Sigmoid colon (tissue), 7 donors: ENCODE results near the gene KIAA1614. TPM values are rescaled to one million over a fixed set of nuclear protein-coding genes. Genes with fewer than 3 reads are reported as not detected.

Source experiments
- DNase-seq: peaks from one replicate; pipeline ENCODE4 v3.0.0-alpha.2; 2019
- H3K27ac ChIP-seq, 4 donors: fragments of 200-600 bp; sonication (generic); one replicate each; pipeline ENCODE4 v1.5.1; 2016 to 2019; ENCODE audit warnings: mild to moderate bottlenecking in 1 of 4
- H3K27me3 ChIP-seq, 3 donors: fragments of 200-600 bp; sonication (generic); one replicate each; pipeline ENCODE4 v1.5.1; 2019; ENCODE audit warnings: mild to moderate bottlenecking in 1 of 3
- H3K36me3 ChIP-seq, 4 donors: fragments of 200-600 bp; sonication (generic); one replicate each; pipeline ENCODE4 v1.5.1; 2016 to 2019
- H3K4me1 ChIP-seq, 4 donors: fragments of 200-600 bp; sonication (generic); one replicate each; pipeline ENCODE4 v1.5.1; 2017 to 2019
- H3K4me3 ChIP-seq, 4 donors: fragments of 200-600 bp; sonication (generic); one replicate each; pipeline ENCODE4 v1.5.1; 2017 to 2019; ENCODE audit warnings: mild to moderate bottlenecking in 2 of 4, moderate library complexity in 1 of 4
- H3K9me3 ChIP-seq, 4 donors: fragments of 200-600 bp in 3 of 4; sonication (generic) in 3 of 4; one replicate each; pipeline versions ENCODE4 v1.5.1 to v1.6.1; 2013 to 2019
- CTCF ChIP-seq, 4 experiments: fragments of 450-650 bp in 3 of 4; fragments of 200-600 bp in 1 of 4; IDR thresholded peaks; one replicate each; pipeline ENCODE4 v1.5.1; 2016 to 2019; ENCODE audit warnings: antibody characterized with exemption in 4 of 4, mild to moderate bottlenecking in 3 of 4, moderate library complexity in 2 of 4
- EP300 ChIP-seq, 4 donors: sonication (generic); formaldehyde crosslinking; IDR thresholded peaks; one replicate each; pipeline ENCODE4 v1.6.1; 2017; ENCODE audit warnings: antibody characterized with exemption in 4 of 4
- POLR2A ChIP-seq, 2 donors: fragments of 450-650 bp; IDR thresholded peaks; one replicate each; pipeline ENCODE4 v1.6.1; 2016; ENCODE audit warnings: antibody characterized with exemption in 2 of 2, mild to moderate bottlenecking in 2 of 2, moderate library complexity in 2 of 2
- POLR2AphosphoS5 ChIP-seq, 4 donors: sonication (generic); formaldehyde crosslinking; IDR thresholded peaks; one replicate each; pipeline ENCODE4 v1.6.1; 2017; ENCODE audit warnings: antibody characterized with exemption in 4 of 4
- WGBS, 2 donors: extraction: QIAGEN DNeasy Blood & Tissue Kit; methylation state at CpG; one replicate each; pipeline ENCODE4 v1.1.7; 2013; 5-methylcytosine and 5-hydroxymethylcytosine counted together
- intact Hi-C: fragments of 100-400 bp; cut with DNase I; formaldehyde crosslinking; loops from one replicate; pipeline ENCODE4 v1.15.1; 2023
- polyA plus RNA-seq, 3 donors: library from polyadenylated mRNA; stranded (reverse); fragments of 200-250 nt; gene quantifications; one replicate each; pipeline ENCODE4 v1.2.3, GENCODE V29; 2013
- total RNA-seq, 4 donors: library from RNA; depleted of rRNA; stranded (reverse); fragments of >200 nt; gene quantifications; one replicate each; pipeline ENCODE4 v1.1.0, GENCODE V29; 2016
- donor health status: healthy with polysubstance abuse.
- donor health status: Bipolar disorder and iron deficiency.
- donor health status: healthy.

Gene KIAA1614
- total and polyA plus RNA-seq, 7 donors = 1.2 to 14.8 (median 6.3) TPM

DNA sequence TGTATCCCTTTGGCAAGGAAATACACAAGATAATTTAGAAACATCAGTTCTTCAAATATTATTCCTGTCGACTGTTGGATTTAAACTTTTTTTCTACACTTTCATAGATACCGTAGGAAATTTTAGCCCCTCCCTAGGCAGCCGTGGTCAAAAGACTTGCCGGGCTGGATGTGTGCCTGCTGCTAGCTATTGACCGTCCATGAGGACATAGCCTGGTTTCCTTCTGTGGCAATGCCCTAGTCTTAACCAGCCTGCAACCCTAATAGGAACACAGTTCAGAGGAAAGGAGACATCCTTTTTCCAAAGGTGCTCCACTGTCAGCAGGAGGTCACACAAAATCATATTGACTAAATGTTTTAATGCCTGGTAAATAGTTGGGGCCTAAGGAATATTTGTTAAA, 20.4 kb upstream of the KIAA1614 start:
- intact Hi-C loops = no loop called here
- DNase-seq = no peak
- H3K4me3 ChIP-seq = no peak overlapping the region
- no peaks in the 10 kb centered on the region for H3K4me1 ChIP-seq
- H3K36me3 ChIP-seq = no peaks in the 10 kb centered on the region
- no peaks in the 10 kb centered on the region for H3K27me3 ChIP-seq
- no peak for TF ChIP-seq POLR2AphosphoS5 (IDR thresholded peaks at IDR 0.05)
- no peak for TF ChIP-seq POLR2A (IDR thresholded peaks at IDR 0.05)
- TF ChIP-seq EP300 (IDR thresholded peaks at IDR 0.05) = no peak
- no peak for TF ChIP-seq CTCF (IDR thresholded peaks at IDR 0.05)
- H3K27ac ChIP-seq = no peak overlapping the region
- 91 to 96% methylated on average over 5 of the region's 5 CpGs for WGBS, 2 donors
- no peaks in the 10 kb centered on the region for H3K9me3 ChIP-seq

DNA sequence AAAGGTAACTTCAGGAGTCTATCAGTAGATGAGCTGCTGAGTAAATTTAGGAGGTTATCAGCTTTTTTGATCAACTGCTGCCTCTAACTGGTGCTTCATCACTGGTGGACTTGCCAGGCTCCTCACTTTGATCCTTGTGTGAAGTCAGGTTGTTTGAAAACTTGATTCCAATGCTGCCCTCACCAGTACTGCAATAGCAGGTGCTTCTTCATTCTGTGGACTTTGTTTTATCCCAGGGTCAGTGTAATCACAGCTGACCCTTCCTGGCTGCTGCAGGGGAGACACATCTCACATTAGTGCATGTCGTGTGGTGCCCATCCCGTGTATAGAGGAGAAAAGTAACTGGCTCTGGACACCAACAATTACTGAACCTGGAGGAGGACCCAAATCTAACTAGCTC, 20.0 kb upstream of the KIAA1614 start:
- no peak for DNase-seq
- Histone ChIP-seq H3K4me3 (no peak overlapping the region), H3K9me3 (no peaks in the 10 kb centered on the region), H3K27ac (no peak overlapping the region), H3K4me1 (no peaks in the 10 kb centered on the region), H3K36me3 (no peaks in the 10 kb centered on the region), H3K27me3 (no peaks in the 10 kb centered on the region)
- intact Hi-C loops = no loop called here
- WGBS, 2 donors = 58 to 76% methylated on average over 2 of the region's 2 CpGs
- TF ChIP-seq EP300 (IDR thresholded peaks at IDR 0.05) (no peak), POLR2A (IDR thresholded peaks at IDR 0.05) (no peak), CTCF (IDR thresholded peaks at IDR 0.05) (no peak), POLR2AphosphoS5 (IDR thresholded peaks at IDR 0.05) (no peak)

DNA sequence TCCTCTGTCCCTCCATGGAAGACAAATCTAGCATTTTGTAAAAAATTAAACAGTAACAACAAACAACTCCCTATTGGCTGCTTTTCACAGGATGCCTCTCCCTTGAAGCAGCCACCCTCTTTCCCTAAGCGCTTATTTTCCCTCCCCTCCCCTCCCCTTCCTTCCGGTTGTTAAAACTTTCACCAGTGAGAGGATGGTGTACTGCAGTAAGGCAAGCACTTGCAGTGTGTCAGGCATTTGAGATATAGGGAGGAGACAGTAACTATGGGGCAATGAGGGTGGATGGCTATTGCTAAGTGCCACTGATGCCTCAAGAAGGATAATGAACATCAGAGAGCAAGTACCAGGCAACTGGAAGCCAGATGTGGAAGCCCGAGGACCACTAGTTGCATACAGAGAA, 19.1 kb upstream of the KIAA1614 start:
- Histone ChIP-seq H3K4me3 (no peak overlapping the region), H3K36me3 (no peaks in the 10 kb centered on the region), H3K27ac (no peak overlapping the region), H3K4me1 (no peaks in the 10 kb centered on the region), H3K9me3 (no peaks in the 10 kb centered on the region), H3K27me3 (no peaks in the 10 kb centered on the region)
- no peak for DNase-seq
- intact Hi-C loops = no loop called here
- 71 to 89% methylated on average over 3 of the region's 3 CpGs for WGBS, 2 donors
- no peak for TF ChIP-seq POLR2A (IDR thresholded peaks at IDR 0.05)
- TF ChIP-seq POLR2AphosphoS5 (IDR thresholded peaks at IDR 0.05) = no peak
- no peak for TF ChIP-seq EP300 (IDR thresholded peaks at IDR 0.05)
- TF ChIP-seq CTCF (IDR thresholded peaks at IDR 0.05) = no peak

GRCh38 chr1:180896161-180896560, 16.5 kb upstream of the KIAA1614 start:
- Histone ChIP-seq H3K27ac (no peak overlapping the region), H3K27me3 (no peaks in the 10 kb centered on the region), H3K4me1 (no peaks in the 10 kb centered on the region), H3K36me3 (no peaks in the 10 kb centered on the region), H3K9me3 (no peaks in the 10 kb centered on the region), H3K4me3 (no peak overlapping the region)
- TF ChIP-seq CTCF (IDR thresholded peaks at IDR 0.05) = no peak
- 96 to 98% methylated on average over 3 of the region's 3 CpGs for WGBS, 2 donors
- intact Hi-C loops = no loop called here
- no peak for DNase-seq

GRCh38 chr1:180898441-180899219, 14.1 kb upstream of the KIAA1614 start:
- TF ChIP-seq POLR2AphosphoS5 (IDR thresholded peaks at IDR 0.05) (no peak), POLR2A (IDR thresholded peaks at IDR 0.05) (no peak), EP300 (IDR thresholded peaks at IDR 0.05) (no peak), CTCF (IDR thresholded peaks at IDR 0.05) (no peak)
- no peak for DNase-seq
- H3K4me1 ChIP-seq = no peaks in the 10 kb centered on the region
- H3K27me3 ChIP-seq = no peaks in the 10 kb centered on the region
- 73 to 74% methylated on average over 5 of the region's 5 CpGs for WGBS, 2 donors
- intact Hi-C loops = no loop called here
- H3K4me3 ChIP-seq = no peak overlapping the region
- H3K27ac ChIP-seq = no peak overlapping the region
- H3K9me3 ChIP-seq = no peaks in the 10 kb centered on the region
- no peaks in the 10 kb centered on the region for H3K36me3 ChIP-seq
